SU-DHL-6 (cell line): ENCODE data around the gene HS3ST3B1.

Experiments used
- H2AFZ ChIP-seq: fragments of 200-600 bp; sonication (generic); 2 replicates; pipeline ENCODE4 v1.6.1; 2014; ENCODE audit warnings: low read depth, mild to moderate bottlenecking, moderate library complexity, mixed read lengths, antibody characterized with exemption, low read length; ENCODE audit not compliant: severe bottlenecking
- H3F3A ChIP-seq: fragments of 200-600 bp; shearing (Covaris generic); 2 replicates; pipeline ENCODE4 v1.6.0; 2016; ENCODE audit warnings: antibody characterized with exemption, mild to moderate bottlenecking; ENCODE audit not compliant: insufficient read depth
- H3K27ac ChIP-seq: fragments of 200-600 bp; sonication (generic); 2 replicates; pipeline ENCODE4 v1.5.1; 2016; ENCODE audit warnings: low read depth, mild to moderate bottlenecking, low read length, moderate library complexity, mixed read lengths
- H3K27me3 ChIP-seq: fragments of 200-600 bp; sonication (generic), shearing (Covaris generic); 2 replicates; pipeline ENCODE4 v1.6.0; 2014; ENCODE audit warnings: mild to moderate bottlenecking, low read length
- H3K36me3 ChIP-seq: fragments of 200-600 bp; sonication (generic); 2 replicates; pipeline ENCODE4 v1.6.1; 2014; ENCODE audit warnings: mild to moderate bottlenecking, low read length, mixed read lengths
- H3K4me2 ChIP-seq: fragments of 300-600, 200-600 bp; shearing (Covaris generic), sonication (generic); 2 replicates; pipeline ENCODE4 v1.6.0; 2014; ENCODE audit warnings: low read length, low read depth, mild to moderate bottlenecking; ENCODE audit not compliant: poor library complexity, severe bottlenecking
- H3K4me3 ChIP-seq: fragments of 200-600 bp; sonication (generic); 2 replicates; pipeline ENCODE4 v1.5.1; 2014; ENCODE audit warnings: antibody characterized with exemption, low read length, mild to moderate bottlenecking, mixed read lengths; ENCODE audit not compliant: insufficient read depth, poor library complexity, severe bottlenecking
- H3K79me2 ChIP-seq: fragments of 200-600 bp; sonication (generic); 2 replicates; pipeline ENCODE4 v1.6.1; 2014; ENCODE audit warnings: mild to moderate bottlenecking, low read length, moderate library complexity; ENCODE audit not compliant: insufficient read depth
- H3K9ac ChIP-seq: fragments of 200-600 bp; sonication (generic); 2 replicates; pipeline ENCODE4 v1.7.0; 2014; ENCODE audit warnings: mild to moderate bottlenecking, low read length
- H3K9me2 ChIP-seq: fragments of 200-600 bp; sonication (generic); replicated peaks from 2 replicates; pipeline ENCODE4 v1.6.1; 2014; ENCODE audit warnings: low read length; ENCODE audit not compliant: insufficient read depth
- H3K9me3 ChIP-seq: fragments of 200-600 bp; sonication (generic); 2 replicates; pipeline ENCODE4 v1.6.1; 2014; ENCODE audit warnings: low read length, mixed read lengths; ENCODE audit not compliant: insufficient read depth
- H4K20me1 ChIP-seq: fragments of 200-600 bp; sonication (generic); 2 replicates; pipeline ENCODE4 v1.6.1; 2014; ENCODE audit warnings: low read depth, mild to moderate bottlenecking, antibody characterized with exemption, low read length, moderate library complexity, mixed read lengths
- CTCF ChIP-seq: fragments of 200-600 bp; sonication (generic); IDR thresholded peaks from one replicate; pipeline ENCODE4 v1.5.1; 2017; ENCODE audit warnings: antibody characterized with exemption, mild to moderate bottlenecking, low read length, moderate library complexity; ENCODE audit not compliant: insufficient read depth, poor library complexity, severe bottlenecking
- EZH2phosphoT487 ChIP-seq: fragments of 200-600 bp; sonication (generic), shearing (Covaris generic); conservative IDR thresholded peaks from 2 replicates; pipeline ENCODE4 v1.6.1; 2018; ENCODE audit warnings: mild to moderate bottlenecking, antibody characterized with exemption, low read length, moderate library complexity, mixed read lengths

The HS3ST3B1 gene

GRCh38 chr17:14281530-14281929, 19.4 kb upstream of the HS3ST3B1 start:
- Histone ChIP-seq H3K4me2 (no peak overlapping the region), H3K36me3 (no peaks in the 10 kb centered on the region), H3K9ac (no peak overlapping the region), H3K27me3 (no peaks in the 10 kb centered on the region), H3K4me3 (no peak overlapping the region), H3K9me3 (no peaks in the 10 kb centered on the region), H2AFZ (no peak overlapping the region), H4K20me1 (no peaks in the 10 kb centered on the region), H3F3A (no peaks in the 10 kb centered on the region), H3K27ac (no peak overlapping the region), H3K79me2 (no peaks in the 10 kb centered on the region), H3K9me2 (no peaks in the 10 kb centered on the region)
- no peak for TF ChIP-seq EZH2phosphoT487
- no peak for TF ChIP-seq CTCF

GRCh38 chr17:14282726-14283125, 18.2 kb upstream of the HS3ST3B1 start:
- Histone ChIP-seq H3K9me2 (no peaks in the 10 kb centered on the region), H3K36me3 (no peaks in the 10 kb centered on the region), H2AFZ (no peak overlapping the region), H3K4me3 (no peak overlapping the region), H4K20me1 (no peaks in the 10 kb centered on the region), H3K27me3 (no peaks in the 10 kb centered on the region), H3F3A (no peaks in the 10 kb centered on the region), H3K79me2 (no peaks in the 10 kb centered on the region), H3K9ac (no peak overlapping the region), H3K9me3 (no peaks in the 10 kb centered on the region), H3K4me2 (no peak overlapping the region), H3K27ac (no peak overlapping the region)
- TF ChIP-seq CTCF (no peak), EZH2phosphoT487 (no peak)

- Histone ChIP-seq H3K27me3 (no peaks in the 10 kb centered on the region), H3K9me3 (no peaks in the 10 kb centered on the region), H3F3A (no peaks in the 10 kb centered on the region), H3K36me3 (no peaks in the 10 kb centered on the region), H3K27ac (no peak overlapping the region), H3K4me2 (no peak overlapping the region), H2AFZ (no peak overlapping the region), H4K20me1 (no peaks in the 10 kb centered on the region), H3K4me3 (no peak overlapping the region), H3K79me2 (no peaks in the 10 kb centered on the region), H3K9ac (no peak overlapping the region), H3K9me2 (no peaks in the 10 kb centered on the region)
- TF ChIP-seq CTCF (no peak), EZH2phosphoT487 (no peak)
Measured at GRCh38 chr17:14289162-14289561, 11.7 kb upstream of the HS3ST3B1 start.
